H9 (cell line): ENCODE results near the gene CPNE2. TPM values are rescaled to one million over a fixed set of nuclear protein-coding genes. Genes with fewer than 3 reads are reported as not detected.

Source experiments
- DNase-seq: peaks from one replicate; pipeline ENCODE4 v3.0.0-alpha.2; 2017
- H2AFZ ChIP-seq: one replicate; pipeline ENCODE4 v1.6.1; 2013; ENCODE audit warnings: mild to moderate bottlenecking, low read length, control low read depth, moderate library complexity
- H2AK5ac ChIP-seq: 2 replicates; pipeline ENCODE4 v1.6.1; 2013; ENCODE audit warnings: low read length, control low read depth, mixed read lengths; ENCODE audit not compliant: insufficient read length
- H2BK120ac ChIP-seq: one replicate; pipeline ENCODE4 v1.6.1; 2013; ENCODE audit warnings: low read depth, mild to moderate bottlenecking, low read length, control low read depth, inconsistent platforms; ENCODE audit not compliant: poor library complexity, severe bottlenecking
- H2BK12ac ChIP-seq: 2 replicates; pipeline ENCODE4 v1.6.1; 2013; ENCODE audit warnings: low read length, control low read depth, mixed read lengths, low read depth; ENCODE audit not compliant: insufficient read length
- H2BK15ac ChIP-seq: 2 replicates; pipeline ENCODE4 v1.6.1; 2013; ENCODE audit warnings: low read depth, low read length, control low read depth
- H2BK20ac ChIP-seq: one replicate; pipeline ENCODE4 v1.6.1; 2013; ENCODE audit warnings: low read depth, mild to moderate bottlenecking, low read length, control low read depth, inconsistent platforms; ENCODE audit not compliant: poor library complexity, severe bottlenecking
- H2BK5ac ChIP-seq: 2 replicates; pipeline ENCODE4 v1.6.1; 2013; ENCODE audit warnings: low read length, control low read depth, mixed read lengths; ENCODE audit not compliant: insufficient read length
- H3K14ac ChIP-seq: 2 replicates; pipeline ENCODE4 v1.6.1; 2013; ENCODE audit warnings: low read length, control low read depth; ENCODE audit not compliant: insufficient read depth
- H3K18ac ChIP-seq: 2 replicates; pipeline ENCODE4 v1.6.1; 2013; ENCODE audit warnings: low read depth, mild to moderate bottlenecking, mixed read lengths, low read length, control low read depth; ENCODE audit not compliant: insufficient read length
- H3K23ac ChIP-seq: 2 replicates; pipeline ENCODE4 v1.6.1; 2013; ENCODE audit warnings: low read length, control low read depth, mixed read lengths, low read depth; ENCODE audit not compliant: insufficient read length
- H3K23me2 ChIP-seq: 2 replicates; pipeline ENCODE4 v1.6.1; 2013; ENCODE audit warnings: low read depth, mild to moderate bottlenecking, mixed read lengths, low read length, control low read depth; ENCODE audit not compliant: insufficient read length, poor library complexity, severe bottlenecking
- H3K27ac ChIP-seq: 2 replicates; pipeline ENCODE4 v1.5.1; 2013; ENCODE audit warnings: low read length, control low read depth, mixed read lengths, low read depth; ENCODE audit not compliant: insufficient read length
- H3K27me3 ChIP-seq: 2 replicates; pipeline ENCODE4 v1.6.1; 2013; ENCODE audit warnings: low read length, control low read depth, inconsistent platforms; ENCODE audit not compliant: insufficient read depth
- H3K4ac ChIP-seq: 2 replicates; pipeline ENCODE4 v1.6.1; 2013; ENCODE audit warnings: low read depth, mild to moderate bottlenecking, control low read depth, inconsistent platforms, low read length, moderate library complexity
- H3K4me1 ChIP-seq: 2 replicates; pipeline ENCODE4 v1.6.1; 2013; ENCODE audit warnings: low read length, control low read depth, inconsistent platforms; ENCODE audit not compliant: insufficient read depth
- H3K4me2 ChIP-seq: 2 replicates; pipeline ENCODE4 v1.6.1; 2013; ENCODE audit warnings: low read length, control low read depth, mixed read lengths; ENCODE audit not compliant: insufficient read length, insufficient read depth
- H3K56ac ChIP-seq: 2 replicates; pipeline ENCODE4 v1.6.1; 2013; ENCODE audit warnings: low read depth, mild to moderate bottlenecking, mixed read lengths, low read length, control low read depth; ENCODE audit not compliant: insufficient read length
- H3K79me1 ChIP-seq: 2 replicates; pipeline ENCODE4 v1.6.1; 2013; ENCODE audit warnings: low read depth, mild to moderate bottlenecking, moderate library complexity, low read length, control low read depth, inconsistent platforms; ENCODE audit not compliant: insufficient read depth, poor library complexity, severe bottlenecking
- H3K79me2 ChIP-seq: 2 replicates; pipeline ENCODE4 v1.6.1; 2013; ENCODE audit warnings: low read length, control low read depth, inconsistent platforms; ENCODE audit not compliant: insufficient read depth
- H3K9ac ChIP-seq: 2 replicates; pipeline ENCODE4 v1.6.1; 2013; ENCODE audit warnings: low read length, control low read depth, mixed read lengths; ENCODE audit not compliant: insufficient read length; ENCODE audit errors: extremely low read depth
- H3K9me3 ChIP-seq: one replicate; pipeline ENCODE4 v1.6.1; 2013; ENCODE audit warnings: low read depth, low read length, inconsistent platforms; ENCODE audit not compliant: control insufficient read depth
- H3T11ph ChIP-seq: one replicate; pipeline ENCODE4 v1.6.1; 2013; ENCODE audit warnings: mild to moderate bottlenecking, low read length, control low read depth, inconsistent platforms
- H4K20me1 ChIP-seq: one replicate; pipeline ENCODE4 v1.6.1; 2013; ENCODE audit not compliant: control insufficient read depth, insufficient read length, insufficient read depth
- H4K5ac ChIP-seq: 2 replicates; pipeline ENCODE4 v1.6.1; 2013; ENCODE audit warnings: low read depth, mild to moderate bottlenecking, mixed read lengths, low read length, control low read depth; ENCODE audit not compliant: insufficient read length
- H4K8ac ChIP-seq: replicated peaks from 2 replicates; pipeline ENCODE4 v1.6.1; 2013; ENCODE audit warnings: low read length, control low read depth, mixed read lengths, low read depth; ENCODE audit not compliant: insufficient read length
- H4K91ac ChIP-seq: 2 replicates; pipeline ENCODE4 v1.6.1; 2013; ENCODE audit warnings: low read depth, mild to moderate bottlenecking, moderate library complexity, mixed read lengths, low read length, control low read depth; ENCODE audit not compliant: insufficient read length
- H3K27ac Mint-ChIP-seq, 3 experiments: 2 replicates in 2 of 3; 3 replicates in 1 of 3; pipeline ENCODE4 v1.8.0; 2020 to 2021; ENCODE audit warnings: mixed read lengths in 3 of 3, mild to moderate bottlenecking in 1 of 3, moderate library complexity in 1 of 3
- H3K27me3 Mint-ChIP-seq: 2 replicates; pipeline ENCODE4 v1.8.0; 2021; ENCODE audit warnings: low read depth, mild to moderate bottlenecking, moderate library complexity, mixed read lengths
- H3K36me3 Mint-ChIP-seq, 3 experiments: 2 replicates in 2 of 3; 3 replicates in 1 of 3; pipeline ENCODE4 v1.8.0; 2020 to 2021; ENCODE audit warnings: low read depth in 3 of 3, mixed read lengths in 3 of 3; ENCODE audit not compliant: insufficient read depth in 1 of 3
- H3K4me1 Mint-ChIP-seq, 2 experiments: 2 replicates each; pipeline ENCODE4 v1.8.0; 2020; ENCODE audit warnings: mixed read lengths in 2 of 2
- H3K4me3 Mint-ChIP-seq, 2 experiments: 2 replicates in 1 of 2; 3 replicates in 1 of 2; pipeline ENCODE4 v1.8.0; 2020 to 2021; ENCODE audit warnings: mild to moderate bottlenecking in 2 of 2, mixed read lengths in 2 of 2, moderate library complexity in 1 of 2
- H3K9me3 Mint-ChIP-seq, 2 experiments: 2 replicates in 1 of 2; 3 replicates in 1 of 2; pipeline ENCODE4 v1.8.0; 2020; ENCODE audit warnings: mild to moderate bottlenecking in 2 of 2, mixed read lengths in 2 of 2, moderate library complexity in 1 of 2
- WGBS: extraction: QIAGEN DNeasy Blood & Tissue Kit; methylation state at CpG from one replicate; pipeline ENCODE4 v1.1.7; 2013; ENCODE audit warnings: missing lambda C conversion rate, low lambda C conversion rate, mixed read lengths; ENCODE audit not compliant: insufficient read length; ENCODE audit errors: extremely low coverage; 5-methylcytosine and 5-hydroxymethylcytosine counted together
- total RNA-seq: library from RNA; stranded (reverse); gene quantifications from 2 replicates; pipeline ENCODE4 v1.2.1, GENCODE V29; 2021
- TF ChIP-seq, protein P1 (sequence below): fragments of 200-600 bp; sonication (generic); conservative IDR thresholded peaks from 3 replicates; pipeline ENCODE4 v1.8.0; 2021; ENCODE audit warnings: antibody characterized with exemption, mild to moderate bottlenecking

CPNE2 gene
- total RNA-seq, 1 experiment from 2014 or later, result 8.0 TPM

DNA sequence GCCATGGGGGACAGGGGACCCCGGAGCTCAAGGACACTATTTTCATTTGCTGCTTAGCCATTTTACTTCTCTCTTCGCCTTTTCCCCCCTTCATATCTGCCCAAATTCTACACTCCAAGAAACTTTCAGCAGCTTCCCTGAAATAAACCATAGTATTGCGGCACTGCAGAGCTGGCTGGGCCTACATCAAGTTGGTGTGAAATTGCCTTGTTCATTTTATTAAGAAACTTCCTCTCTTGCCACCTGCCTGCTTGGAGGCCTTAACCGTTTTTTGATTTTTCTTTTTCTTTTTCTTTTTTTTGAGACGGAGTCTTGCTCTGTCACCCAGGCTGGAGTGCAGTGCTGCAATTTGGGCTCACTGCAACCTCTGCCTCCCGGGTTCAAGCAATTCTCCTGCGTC is 7.4 kb upstream of the CPNE2 start:
- Histone ChIP-seq H3K4me1 (no peaks in the 10 kb centered on the region), H4K5ac (no peak overlapping the region), H2AFZ (no peak overlapping the region), H3K23ac (no peak overlapping the region), H2BK15ac (no peak overlapping the region), H3T11ph (no peak overlapping the region), H4K8ac (no peak overlapping the region), H3K56ac (no peak overlapping the region), H2AK5ac (no peak overlapping the region), H2BK20ac (no peak overlapping the region), H4K20me1 (no peaks in the 10 kb centered on the region), H3K14ac (no peak overlapping the region), H3K9me3 (no peaks in the 10 kb centered on the region), H3K4ac (no peak overlapping the region), H3K4me2 (no peak overlapping the region), H3K27ac (no peak overlapping the region), H2BK120ac (no peak overlapping the region), H3K79me1 (no peaks in the 10 kb centered on the region), H2BK5ac (no peak overlapping the region), H4K91ac (no peak overlapping the region), H2BK12ac (no peak overlapping the region), H3K79me2 (no peaks in the 10 kb centered on the region), H3K18ac (no peak overlapping the region), H3K27me3 (no peaks in the 10 kb centered on the region), H3K9ac (no peak overlapping the region), H3K23me2 (no peaks in the 10 kb centered on the region)
- H3K36me3 Mint-ChIP-seq, result no peaks in the 10 kb centered on the region
- WGBS, result no CpG with 5 or more reads among the region's 7 CpGs
- no peaks in the 10 kb centered on the region for H3K9me3 Mint-ChIP-seq
- peaks cover 5 to 6% of the 10 kb centered on the region in 2 experiments for H3K4me1 Mint-ChIP-seq
- H3K4me3 Mint-ChIP-seq, result no peak overlapping the region
- no peak for DNase-seq
- peaks cover 15% of the 10 kb centered on the region for H3K27me3 Mint-ChIP-seq
- TF ChIP-seq, protein P1, sequence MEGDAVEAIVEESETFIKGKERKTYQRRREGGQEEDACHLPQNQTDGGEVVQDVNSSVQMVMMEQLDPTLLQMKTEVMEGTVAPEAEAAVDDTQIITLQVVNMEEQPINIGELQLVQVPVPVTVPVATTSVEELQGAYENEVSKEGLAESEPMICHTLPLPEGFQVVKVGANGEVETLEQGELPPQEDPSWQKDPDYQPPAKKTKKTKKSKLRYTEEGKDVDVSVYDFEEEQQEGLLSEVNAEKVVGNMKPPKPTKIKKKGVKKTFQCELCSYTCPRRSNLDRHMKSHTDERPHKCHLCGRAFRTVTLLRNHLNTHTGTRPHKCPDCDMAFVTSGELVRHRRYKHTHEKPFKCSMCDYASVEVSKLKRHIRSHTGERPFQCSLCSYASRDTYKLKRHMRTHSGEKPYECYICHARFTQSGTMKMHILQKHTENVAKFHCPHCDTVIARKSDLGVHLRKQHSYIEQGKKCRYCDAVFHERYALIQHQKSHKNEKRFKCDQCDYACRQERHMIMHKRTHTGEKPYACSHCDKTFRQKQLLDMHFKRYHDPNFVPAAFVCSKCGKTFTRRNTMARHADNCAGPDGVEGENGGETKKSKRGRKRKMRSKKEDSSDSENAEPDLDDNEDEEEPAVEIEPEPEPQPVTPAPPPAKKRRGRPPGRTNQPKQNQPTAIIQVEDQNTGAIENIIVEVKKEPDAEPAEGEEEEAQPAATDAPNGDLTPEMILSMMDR, result no peak
- H3K27ac Mint-ChIP-seq, result no peak overlapping the region
